NCI-H1694 treated with DMSO at 0.1 percent for 48 hours (cell line): ENCODE data around the gene BLID.

Experiments
- DNase-seq: peaks from one replicate; lab custom pipeline; 2025; lab: John Stamatoyannopoulos, UW

The BLID gene

GRCh38 chr11:122115524-122116379 is at the start of gene BLID:
Gene BLID, minus strand, starts transcription at chr11:122116215. Its CDS starts 293 bp downstream, at chr11:122115922.
- DNase-seq, result no peak

DNA sequence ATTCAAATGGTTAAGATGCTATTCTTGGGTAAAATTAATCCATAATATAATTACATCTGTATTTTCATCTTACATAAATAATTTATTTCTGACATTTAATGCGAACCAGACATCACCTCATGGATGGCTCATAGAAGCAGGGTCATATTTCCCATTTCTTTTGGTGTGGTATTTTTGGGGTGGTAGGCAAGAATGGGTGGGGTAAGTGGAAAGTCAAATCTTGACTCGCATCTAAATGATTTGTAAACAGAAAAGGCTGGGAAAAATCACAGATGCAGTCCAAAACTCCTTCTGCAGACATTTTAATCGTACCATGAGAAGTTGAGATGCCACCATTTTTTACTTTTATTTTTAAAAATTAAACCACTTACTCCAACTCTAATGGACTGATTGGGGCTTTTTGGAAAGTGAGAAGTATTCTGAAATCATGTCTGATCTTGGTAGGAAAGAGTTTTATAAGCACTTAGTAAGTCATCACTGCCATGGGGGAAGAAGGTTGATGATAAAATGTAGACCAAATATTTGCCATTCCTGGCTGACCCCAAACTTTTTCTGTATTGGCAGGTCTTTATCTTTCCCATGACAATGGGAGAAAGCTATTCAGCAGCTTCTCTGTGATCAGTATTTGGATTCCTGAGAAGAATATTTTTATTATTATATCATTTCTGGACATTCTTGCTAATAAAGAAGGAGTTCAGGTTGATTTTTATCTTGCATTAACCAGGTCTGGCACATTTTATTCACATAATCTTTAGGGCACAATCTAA is 47.2 kb upstream of the BLID start:
- no peak for DNase-seq

DNA sequence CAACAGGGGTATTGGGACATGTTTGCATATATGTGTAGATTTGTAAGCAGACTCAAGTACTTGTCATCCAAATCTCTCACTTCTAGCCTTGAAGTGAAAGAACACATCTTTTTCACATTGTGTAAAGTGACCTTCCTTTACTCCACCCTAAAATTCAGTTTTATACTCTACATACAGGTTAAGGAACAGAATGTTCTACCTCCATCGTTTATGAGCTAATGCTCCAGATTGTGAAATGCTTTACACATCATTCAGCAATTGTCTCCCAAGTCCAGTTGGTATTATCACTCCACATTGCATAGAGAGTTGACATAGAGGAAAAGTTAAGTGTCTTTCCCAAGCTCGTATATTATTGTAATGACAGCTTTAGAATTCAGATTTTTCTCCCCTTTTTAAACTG is 46.1 kb upstream of the BLID start:
- no peak for DNase-seq

GRCh38 chr11:122160841-122161590 is 45.0 kb upstream of the BLID start:
- DNase-seq, result no peak

DNA sequence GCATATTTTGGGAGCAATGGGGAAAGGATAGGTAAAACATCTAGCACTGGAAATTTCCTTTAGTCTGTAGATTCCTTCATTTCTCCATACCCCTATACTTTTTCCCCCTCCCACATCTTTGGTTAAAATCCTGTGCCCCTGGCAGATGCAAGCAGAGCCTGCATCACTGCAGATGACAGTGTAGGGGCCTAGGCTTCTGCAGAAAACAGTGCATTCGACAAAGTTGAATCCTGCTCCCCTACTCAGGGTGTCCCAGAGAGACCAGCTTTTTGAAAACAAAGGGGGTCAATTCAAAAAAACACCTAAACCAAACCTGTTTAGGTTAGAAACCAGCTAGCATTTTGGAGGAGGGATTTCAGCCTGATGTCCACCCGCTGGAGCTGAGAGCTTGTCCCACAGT is 43.8 kb upstream of the BLID start:
- DNase-seq, result no peak

GRCh38 chr11:122159173-122159721 is 43.2 kb upstream of the BLID start:
- DNase-seq, result no peak

- DNase-seq, result no peak
Observed at GRCh38 chr11:122158171-122158570, 42.2 kb upstream of the BLID start.

DNA sequence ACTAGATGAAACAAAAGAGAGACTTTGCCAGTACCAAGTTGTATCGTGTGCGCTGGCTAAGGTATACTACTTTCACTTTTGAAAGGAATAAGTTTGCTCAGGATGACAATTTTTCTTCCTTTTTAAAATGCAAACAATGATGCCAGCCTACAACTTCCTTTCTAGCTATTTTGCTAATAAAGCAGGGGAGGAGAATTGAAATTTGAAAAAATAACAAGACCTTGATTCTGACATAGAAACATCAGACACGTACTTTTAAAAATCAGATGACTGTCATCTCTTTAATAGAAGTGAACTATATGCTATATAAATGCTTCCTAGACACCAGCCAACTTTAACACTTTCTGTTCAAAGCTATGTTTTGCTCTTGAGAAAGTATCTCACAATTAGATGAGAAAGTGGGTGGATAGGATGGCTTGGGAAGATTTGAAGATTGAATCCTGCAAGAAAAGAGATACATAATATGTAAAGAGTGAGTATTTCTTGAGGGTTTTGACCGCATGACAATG is 41.7 kb upstream of the BLID start:
- DNase-seq, result no peak

DNA sequence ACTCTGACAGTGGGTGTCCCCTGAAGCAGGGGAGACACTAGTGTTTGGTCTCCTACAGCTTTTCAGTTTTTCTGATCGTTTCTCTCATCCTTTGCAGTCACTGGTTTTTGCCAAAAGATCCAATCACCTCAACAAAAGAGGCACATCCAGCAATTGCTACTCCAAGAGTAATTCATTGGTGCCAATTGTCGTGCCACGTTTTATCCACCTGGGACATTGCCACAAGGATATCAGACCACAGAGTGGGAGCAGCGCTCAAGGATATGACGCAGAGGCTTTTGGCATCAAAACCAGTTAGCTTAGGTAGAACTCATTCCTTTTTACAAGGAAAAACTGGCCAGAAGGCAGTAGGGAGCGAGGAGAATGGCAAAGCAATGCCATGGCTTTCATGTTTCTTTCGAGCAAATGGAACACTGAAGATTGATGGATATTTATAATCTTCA is 40.9 kb upstream of the BLID start:
- DNase-seq, result no peak

DNA sequence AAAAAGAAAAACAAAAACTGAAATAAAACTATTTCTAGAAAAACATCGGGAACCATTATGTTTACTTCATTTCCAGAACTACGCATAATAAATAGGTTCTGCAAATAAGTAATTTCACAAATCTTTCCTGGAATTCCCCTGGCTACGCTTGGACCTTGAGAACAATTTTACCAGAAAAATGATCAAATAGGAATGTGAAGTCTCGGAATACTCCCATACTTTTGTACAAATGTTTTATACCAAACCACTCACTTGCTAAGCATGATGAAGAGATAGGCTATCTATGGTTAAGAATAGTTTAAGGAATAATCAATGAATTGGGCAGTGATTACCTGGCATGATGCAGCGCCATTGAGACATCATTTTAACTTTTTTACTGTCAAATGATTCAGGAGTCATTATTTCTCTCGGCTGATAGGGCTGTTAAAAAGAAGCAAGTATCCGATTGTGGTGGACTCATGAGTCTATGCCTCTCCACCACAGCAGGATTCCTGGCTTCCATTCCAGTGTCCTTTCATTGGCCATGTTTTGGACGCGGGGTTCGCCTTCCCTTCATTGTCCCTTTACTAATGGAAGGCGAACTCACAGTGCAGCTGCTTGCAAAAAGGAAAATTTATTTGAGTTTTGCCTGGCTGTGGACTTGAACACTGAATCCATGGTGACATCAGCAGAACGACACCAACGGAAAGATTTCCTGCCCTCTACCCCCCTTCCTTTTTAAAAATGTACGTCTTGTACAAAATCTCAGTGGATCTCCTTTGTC is 39.9 kb upstream of the BLID start:
- DNase-seq, result no peak

DNA sequence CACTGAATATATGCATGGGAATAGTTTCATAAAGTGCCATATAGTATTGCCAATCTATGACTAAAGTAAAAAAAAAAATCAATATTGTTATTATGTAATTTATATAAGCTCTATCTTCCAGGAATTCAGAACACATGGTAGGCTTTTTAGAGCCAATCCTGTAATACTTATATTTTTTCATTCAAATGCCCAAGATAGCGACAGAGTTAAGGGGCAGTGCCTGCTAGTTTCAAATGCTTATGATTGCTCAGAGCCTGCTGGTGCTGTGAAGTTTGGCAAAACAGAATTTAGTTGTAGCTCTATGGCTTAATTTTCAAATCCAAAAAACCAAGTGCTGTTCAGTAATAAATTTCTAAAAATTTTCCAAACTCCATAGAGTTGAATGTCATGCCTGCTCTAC is 39.0 kb upstream of the BLID start:
- DNase-seq, result no peak

DNA sequence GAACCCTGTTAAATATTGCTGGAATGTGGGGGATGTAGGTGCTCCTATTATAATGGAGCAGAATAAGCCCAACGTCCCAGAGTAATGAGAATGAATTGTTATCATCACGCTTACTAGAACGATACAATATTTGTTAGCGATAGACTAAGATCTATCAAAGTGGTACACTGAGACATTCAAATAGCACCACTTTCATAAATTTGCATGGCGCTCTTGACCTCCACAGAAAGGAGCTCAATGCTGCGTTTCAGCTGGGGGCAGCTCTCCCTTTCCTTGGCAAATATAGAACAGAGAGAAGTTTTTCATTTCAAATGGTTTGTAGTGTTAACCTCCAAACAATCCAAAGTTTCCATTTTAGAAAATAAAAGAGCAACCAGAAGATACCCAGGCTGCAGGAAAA is 38.2 kb upstream of the BLID start:
- DNase-seq, result no peak

DNA sequence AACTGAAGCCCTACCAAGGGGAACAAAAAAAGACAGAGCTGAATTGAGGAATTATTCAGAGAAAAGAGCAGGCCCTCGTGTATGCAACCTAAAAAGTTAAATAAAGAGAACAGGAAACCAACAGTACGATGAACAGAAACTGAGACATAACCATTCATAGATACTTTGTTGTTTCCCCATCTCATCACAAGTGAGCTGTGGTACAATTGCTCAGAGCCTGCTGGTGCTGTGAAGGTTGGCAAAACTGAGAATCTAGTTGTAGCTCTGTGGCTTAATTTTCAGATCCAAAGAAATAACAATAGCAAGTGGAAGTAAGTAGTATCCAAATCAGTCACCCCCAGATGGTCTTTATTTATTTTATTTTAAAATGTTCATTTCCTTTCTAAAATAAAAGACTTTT is 37.7 kb upstream of the BLID start:
- no peak for DNase-seq

DNA sequence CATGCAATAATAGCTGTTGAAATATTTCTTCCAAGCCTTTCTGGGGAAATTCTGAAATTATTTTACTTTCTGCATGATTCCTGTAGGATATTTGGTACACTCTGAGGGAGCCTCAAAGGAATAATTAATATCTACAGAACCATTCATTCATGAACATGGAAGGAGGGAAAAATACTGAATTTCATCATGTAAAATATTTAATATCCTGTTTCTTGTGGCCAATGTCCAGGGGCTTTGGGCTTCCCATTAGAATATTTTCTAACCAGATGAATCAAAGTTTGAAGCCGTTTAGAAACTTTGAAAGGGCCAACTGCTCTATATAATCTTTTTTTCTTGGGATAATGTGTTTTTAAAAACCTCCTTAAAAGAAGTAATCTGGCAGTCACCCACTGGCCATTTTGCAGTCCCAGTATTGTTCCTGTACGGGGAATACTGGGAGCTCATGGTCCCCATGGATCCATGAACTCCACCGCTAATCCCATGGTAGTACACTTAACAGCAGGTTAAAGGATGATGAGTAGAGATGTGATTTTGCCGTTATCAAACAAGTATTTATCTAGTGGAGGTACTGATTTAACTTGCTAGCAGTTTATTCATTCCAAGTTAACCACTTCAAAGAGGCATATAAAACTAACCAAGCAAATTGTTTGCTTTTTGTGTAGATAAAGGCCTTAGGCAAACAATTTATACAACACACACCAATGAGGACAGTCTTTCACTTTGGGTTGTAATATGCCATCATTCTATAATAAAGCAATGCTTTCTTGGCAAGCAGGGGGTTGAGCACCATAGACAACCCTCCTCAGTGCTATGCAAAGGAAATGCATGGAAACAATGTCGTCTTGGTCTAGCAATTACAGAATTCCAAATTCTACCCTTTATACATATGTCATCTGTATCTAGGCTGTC is 34.5 kb upstream of the BLID start:
- DNase-seq, result no peak

DNA sequence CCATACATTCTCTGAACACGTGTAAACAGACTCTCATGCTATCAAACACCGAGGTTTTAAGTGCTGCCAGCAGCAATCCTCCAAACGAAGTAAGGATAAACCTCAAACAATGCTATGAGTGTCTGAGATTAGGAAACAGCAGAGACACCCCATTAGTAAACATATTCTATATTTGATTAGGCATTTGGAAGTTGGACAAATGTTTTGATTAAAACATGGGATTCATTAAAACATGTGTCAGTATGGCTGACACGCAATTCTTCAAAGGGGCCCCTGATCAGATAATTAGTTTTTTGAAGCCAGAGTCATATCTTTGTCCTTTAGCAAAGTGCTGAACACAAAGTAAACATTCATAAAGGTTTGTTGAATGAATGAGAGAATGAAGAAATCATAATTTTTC is 33.2 kb upstream of the BLID start:
- no peak for DNase-seq

DNA sequence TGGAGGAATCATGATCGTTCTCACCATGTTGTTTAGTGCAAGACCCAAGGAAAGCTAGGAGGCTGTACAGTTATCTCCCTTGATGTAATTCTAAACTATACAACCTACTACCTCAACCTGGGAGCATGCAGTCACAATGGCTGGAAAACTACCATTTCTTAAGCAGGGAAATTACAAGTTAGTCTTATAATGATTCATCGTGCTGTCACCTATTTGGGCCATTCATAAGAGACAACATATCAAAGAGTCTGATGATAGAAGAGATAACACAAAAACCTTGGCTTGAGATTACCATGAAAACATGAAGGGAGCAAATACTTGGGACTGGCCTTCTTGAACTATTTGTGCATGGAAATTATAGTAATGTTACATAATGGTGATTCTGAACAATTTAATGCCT is 30.5 kb upstream of the BLID start:
- no peak for DNase-seq

- no peak for DNase-seq
Observed at GRCh38 chr11:122145715-122146274, 29.8 kb upstream of the BLID start.

DNA sequence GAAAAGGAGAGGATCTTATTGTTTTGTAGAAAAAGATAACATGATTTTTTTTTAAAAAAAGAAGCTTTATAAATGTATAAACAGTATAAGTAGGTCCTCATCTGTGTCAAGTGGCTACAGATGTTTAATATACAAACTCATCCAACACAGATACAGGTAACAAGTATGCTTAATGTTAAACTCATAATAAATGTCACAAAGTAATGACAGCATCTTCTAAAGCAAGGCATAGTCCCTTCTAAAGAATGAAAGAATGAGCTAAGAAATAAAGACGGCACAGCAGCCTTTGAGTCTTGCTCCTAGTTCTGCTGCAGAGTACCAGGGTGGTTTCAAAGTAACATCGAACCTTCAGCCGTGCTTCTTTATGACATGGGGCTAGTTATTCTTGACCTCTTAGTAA is 28.7 kb upstream of the BLID start:
- no peak for DNase-seq

- DNase-seq, result no peak
Observed at GRCh38 chr11:122141725-122142124, 25.7 kb upstream of the BLID start.

GRCh38 chr11:122140500-122140899 is 24.5 kb upstream of the BLID start:
- no peak for DNase-seq
